IMR-90 (cell line): Measurements from ENCODE around the gene TUBGCP2. TPM values are rescaled to one million over a fixed set of nuclear protein-coding genes. Genes with fewer than 3 reads are reported as not detected.

Experiments used
- ATAC-seq: fragments of 200-7000 bp; cut with Tn5 transposase; 2 replicates; pipeline ENCODE4 v1.9.1; 2020; ENCODE audit warnings: low read depth, mild to moderate bottlenecking, moderate library complexity
- BruUV-seq: library from RNA; stranded (reverse); fragments of 400-500 nt; replicated peaks from 2 replicates; lab custom pipeline; 2021; lab: Mats Ljungman, UMichigan
- CTCF ChIA-PET: fragments of 300-600 bp; formaldehyde crosslinking; extraction: SDS; loops from one replicate; lab custom pipeline; 2021; ENCODE audit warnings: antibody characterized with exemption; lab: Yijun Ruan, JAX
- POLR2A ChIA-PET: fragments of 300-600 bp; sonication (Branson Sonifier 250); formaldehyde crosslinking; loops from one replicate; lab custom pipeline; 2022; ENCODE audit warnings: antibody characterized with exemption; ENCODE audit not compliant: unreplicated experiment; lab: Charles Lee
- DNase-seq: peaks from one replicate; pipeline ENCODE4 v3.0.0; 2013
- H2AFZ ChIP-seq: replicated peaks from 2 replicates; pipeline ENCODE3; 2013; ENCODE audit warnings: low read length, mild to moderate bottlenecking; ENCODE audit not compliant: poor library complexity
- H2AK5ac ChIP-seq: 2 replicates; pipeline ENCODE4 v1.6.1; 2013; ENCODE audit warnings: low read depth, low read length, inconsistent platforms
- H2AK9ac ChIP-seq: replicated peaks from 2 replicates; pipeline ENCODE3; 2013; ENCODE audit warnings: mild to moderate bottlenecking, low read depth, low read length, moderate library complexity; ENCODE audit not compliant: poor library complexity
- H2BK120ac ChIP-seq: 2 replicates; pipeline ENCODE4 v1.6.1; 2013; ENCODE audit warnings: low read depth, low read length, inconsistent platforms
- H2BK15ac ChIP-seq: 3 replicates; pipeline ENCODE4 v1.6.1; 2013; ENCODE audit warnings: low read depth, low read length, inconsistent platforms
- H2BK20ac ChIP-seq: 2 replicates; pipeline ENCODE4 v1.6.1; 2013; ENCODE audit warnings: low read depth, mild to moderate bottlenecking, inconsistent platforms, low read length, moderate library complexity
- H2BK5ac ChIP-seq: 2 replicates; pipeline ENCODE4 v1.6.1; 2013; ENCODE audit warnings: mild to moderate bottlenecking, low read depth, low read length, inconsistent platforms; ENCODE audit not compliant: poor library complexity, severe bottlenecking
- H3K14ac ChIP-seq: replicated peaks from 2 replicates; pipeline ENCODE4 v1.6.1; 2013; ENCODE audit warnings: low read depth, low read length, inconsistent platforms
- H3K18ac ChIP-seq: 2 replicates; pipeline ENCODE4 v1.6.1; 2013; ENCODE audit warnings: low read depth, low read length, control low read depth
- H3K23ac ChIP-seq: 2 replicates; pipeline ENCODE4 v1.6.1; 2013; ENCODE audit warnings: low read depth, low read length, inconsistent platforms
- H3K27ac ChIP-seq: 2 replicates; pipeline ENCODE4 v1.5.1; 2013; ENCODE audit warnings: mild to moderate bottlenecking, control low read depth, low read length; ENCODE audit not compliant: insufficient read depth
- H3K27me3 ChIP-seq: 2 replicates; pipeline ENCODE4 v1.6.1; 2013; ENCODE audit warnings: low read length; ENCODE audit not compliant: control insufficient read depth, insufficient read depth
- H3K36me3 ChIP-seq: 2 replicates; pipeline ENCODE4 v1.6.1; 2013; ENCODE audit warnings: low read length, mixed read lengths; ENCODE audit not compliant: control insufficient read depth, insufficient read depth
- H3K4ac ChIP-seq: 2 replicates; pipeline ENCODE4 v1.6.1; 2013; ENCODE audit warnings: low read depth, low read length, inconsistent platforms
- H3K4me1 ChIP-seq: 2 replicates; pipeline ENCODE4 v1.6.1; 2013; ENCODE audit warnings: low read length, mixed read lengths; ENCODE audit not compliant: control insufficient read depth, insufficient read depth
- H3K4me2 ChIP-seq: 2 replicates; pipeline ENCODE4 v1.6.1; 2013; ENCODE audit warnings: low read depth, mild to moderate bottlenecking, control low read depth, low read length, moderate library complexity
- H3K4me3 ChIP-seq: 2 replicates; pipeline ENCODE4 v1.5.1; 2013; ENCODE audit warnings: low read depth, mild to moderate bottlenecking, control low read depth, low read length, moderate library complexity; ENCODE audit not compliant: insufficient read depth
- H3K56ac ChIP-seq: 2 replicates; pipeline ENCODE4 v1.6.1; 2013; ENCODE audit warnings: low read length, inconsistent platforms; ENCODE audit not compliant: insufficient read depth; ENCODE audit errors: extremely low read depth
- H3K79me1 ChIP-seq, 2 experiments: 2 replicates each; pipeline ENCODE4 v1.6.1; 2013; ENCODE audit warnings: low read length in 2 of 2, inconsistent platforms in 1 of 2, low read depth in 1 of 2
- H3K9ac ChIP-seq: 2 replicates; pipeline ENCODE4 v1.6.1; 2013; ENCODE audit warnings: low read depth, low read length, control low read depth
- H3K9me1 ChIP-seq: 2 replicates; pipeline ENCODE4 v1.6.1; 2013; ENCODE audit warnings: low read length, inconsistent platforms; ENCODE audit not compliant: insufficient read depth
- H3K9me3 ChIP-seq: 2 replicates; pipeline ENCODE4 v1.6.1; 2013; ENCODE audit warnings: low read length; ENCODE audit not compliant: control insufficient read depth, insufficient read depth
- H4K20me1 ChIP-seq: 2 replicates; pipeline ENCODE4 v1.6.1; 2013; ENCODE audit warnings: low read length, inconsistent platforms; ENCODE audit not compliant: insufficient read depth
- H4K5ac ChIP-seq: 2 replicates; pipeline ENCODE4 v1.6.1; 2013; ENCODE audit warnings: mild to moderate bottlenecking, low read depth, low read length, control low read depth
- H4K8ac ChIP-seq, 2 experiments: 2 replicates each; pipeline ENCODE4 v1.6.1; 2013; ENCODE audit warnings: low read depth in 2 of 2, low read length in 2 of 2, control low read depth in 1 of 2, inconsistent platforms in 1 of 2
- H4K91ac ChIP-seq: 2 replicates; pipeline ENCODE4 v1.6.1; 2013; ENCODE audit warnings: low read depth, low read length, inconsistent platforms; ENCODE audit not compliant: insufficient read depth
- BHLHE40 ChIP-seq: fragments of 150-350 bp; IDR thresholded peaks from 2 replicates; pipeline ENCODE4 v1.6.1; 2016; ENCODE audit warnings: mild to moderate bottlenecking, low read depth, low read length
- CEBPB ChIP-seq: IDR thresholded peaks from 2 replicates; pipeline ENCODE4 v1.6.1; 2012; ENCODE audit warnings: low read depth, low read length, improper control_type of control experiment
- CTCF ChIP-seq: conservative IDR thresholded peaks from 2 replicates; pipeline ENCODE4 v1.5.1; 2012; ENCODE audit warnings: mild to moderate bottlenecking, low read depth, low read length, improper control_type of control experiment
- ELK1 ChIP-seq: fragments of 150-350 bp; IDR thresholded peaks from 2 replicates; pipeline ENCODE4 v1.6.1; 2016; ENCODE audit warnings: low read depth, mild to moderate bottlenecking, low read length, moderate library complexity, borderline replicate concordance
- FOS ChIP-seq: fragments of 150-350 bp; IDR thresholded peaks from 2 replicates; pipeline ENCODE4 v1.6.1; 2016; ENCODE audit warnings: low read depth, low read length
- MAZ ChIP-seq: IDR thresholded peaks from 2 replicates; pipeline ENCODE4 v1.6.1; 2012; ENCODE audit warnings: low read depth, mild to moderate bottlenecking, low read length, improper control_type of control experiment, moderate library complexity, borderline replicate concordance
- MXI1 ChIP-seq: IDR thresholded peaks from 2 replicates; pipeline ENCODE4 v1.6.1; 2012; ENCODE audit warnings: low read depth, mild to moderate bottlenecking, low read length, moderate library complexity, borderline replicate concordance
- NFE2L2 ChIP-seq: fragments of 150-350 bp; IDR thresholded peaks from 2 replicates; pipeline ENCODE4 v1.6.1; 2016; ENCODE audit warnings: low read depth, mild to moderate bottlenecking, low read length
- POLR2A ChIP-seq: IDR thresholded peaks from 2 replicates; pipeline ENCODE4 v1.6.1; 2012; ENCODE audit warnings: mild to moderate bottlenecking, low read depth, low read length
- RCOR1 ChIP-seq: IDR thresholded peaks from 2 replicates; pipeline ENCODE4 v1.6.1; 2012; ENCODE audit warnings: mild to moderate bottlenecking, low read length, improper control_type of control experiment; ENCODE audit not compliant: insufficient replicate concordance
- RFX5 ChIP-seq: IDR thresholded peaks from 2 replicates; pipeline ENCODE4 v1.8.0; 2012; ENCODE audit warnings: low read depth, mild to moderate bottlenecking, low read length, moderate library complexity
- SMC3 ChIP-seq: fragments of 150-350 bp; IDR thresholded peaks from 2 replicates; pipeline ENCODE4 v1.6.1; 2016; ENCODE audit warnings: low read depth, mild to moderate bottlenecking, antibody characterized with exemption, low read length, moderate library complexity
- USF2 ChIP-seq: fragments of 150-350 bp; IDR thresholded peaks from 2 replicates; pipeline ENCODE4 v1.6.1; 2017; ENCODE audit warnings: mild to moderate bottlenecking, antibody characterized with exemption, low read length, low read depth
- WGBS, 2 experiments: methylation state at CpG; one replicate each; pipeline versions ENCODE4 v1.1.5 to v1.1.7; 2013; ENCODE audit warnings: missing lambda C conversion rate in 2 of 2; ENCODE audit not compliant: insufficient read length in 1 of 2; ENCODE audit errors: extremely low coverage in 2 of 2; 5-methylcytosine and 5-hydroxymethylcytosine counted together
- dilution Hi-C: fragments of 300-500 bp; cut with HindIII; formaldehyde crosslinking; loops from one replicate; pipeline ENCODE4 v1.14.3; 2018; ENCODE audit warnings: low sequenced_read_pairs; ENCODE audit not compliant: unreplicated experiment
- in situ Hi-C: fragments of 300-500 bp; cut with MboI; formaldehyde crosslinking; loops from 3 replicates; pipeline ENCODE4 v1.14.3; 2019; ENCODE audit warnings: low sequenced_read_pairs, inconsistent platforms, mixed read lengths
- intact Hi-C: fragments of 100-400 bp; cut with micrococcal nuclease; formaldehyde crosslinking; loops from 2 replicates; pipeline ENCODE4 v1.10.0; 2022
- polyA plus RNA-seq, 3 experiments: library from polyadenylated mRNA; depleted of rRNA; stranded (reverse); fragments of >200 nt; gene quantifications; 2 replicates each; pipeline ENCODE4 v1.2.3, GENCODE V29; 2012; ENCODE audit warnings: low replicate concordance in 1 of 3
- total RNA-seq: library from RNA; depleted of rRNA; stranded (reverse); fragments of >200 nt; gene quantifications from 2 replicates; pipeline ENCODE4 v1.2.3, GENCODE V29; 2012

Gene TUBGCP2
- total and polyA plus RNA-seq, 2 of the 4 experiments (the other 2 are of a cell fraction), result 48.1 to 72.6 TPM

GRCh38 chr10:133255323-133255722 is 53.3 kb downstream of the TUBGCP2 start:
- ATAC-seq, result no peak
- Histone ChIP-seq H3K79me1 (no peaks in the 10 kb centered on the region), H2AK9ac (peak overlapping the region; percentile 7), H3K4me1 (peaks cover 17% of the 10 kb centered on the region), H4K8ac (no peak overlapping the region), H2AK5ac (no peak overlapping the region), H3K23ac (no peak overlapping the region), H2BK20ac (no peak overlapping the region), H3K36me3 (no peaks in the 10 kb centered on the region), H4K5ac (no peak overlapping the region), H4K20me1 (no peaks in the 10 kb centered on the region), H3K9me1 (peaks cover 9% of the 10 kb centered on the region), H3K14ac (no peak overlapping the region), H3K4ac (no peak overlapping the region; the same call in 1 of the 2 replicates), H3K4me3 (no peak overlapping the region), H3K56ac (no peak overlapping the region), H3K9ac (no peak overlapping the region), H3K27me3 (peaks cover 2% of the 10 kb centered on the region), H3K18ac (no peak overlapping the region), H3K27ac (no peak overlapping the region), H3K9me3 (no peaks in the 10 kb centered on the region), H2BK5ac (no peak overlapping the region), H4K91ac (no peak overlapping the region), H2BK120ac (no peak overlapping the region), H2AFZ (no peak overlapping the region), H2BK15ac (no peak overlapping the region), H3K4me2 (no peak overlapping the region)
- WGBS, 2 experiments, result 88% methylated on average over 4 of the region's 15 CpGs; no CpG with 5 or more reads in 1 of the 2 experiments
- CTCF ChIA-PET, result no interaction called here
- in situ Hi-C loops, result loop anchor here (25.0 kb wide), 1 partner anchor 593 kb away; no protein-coding TSS in a partner anchor
- DNase-seq, result no peak
- POLR2A ChIA-PET, result no interaction called here
- TF ChIP-seq BHLHE40 (no peak), NFE2L2 (no peak), FOS (no peak), POLR2A (no peak), CEBPB (no peak), SMC3 (no peak), MXI1 (no peak), ELK1 (no peak), RCOR1 (no peak), CTCF (no peak), USF2 (no peak), RFX5 (no peak), MAZ (no peak)
- dilution Hi-C loops, result no loop called here
- BruUV-seq, result no TSS peak
- intact Hi-C loops, result loop anchor here (5.0 kb wide), 1 partner anchor 108 kb away; no protein-coding TSS in a partner anchor
